AG08396 (cell line): Measurements from ENCODE around the gene HARS2.
"Not testable (repeated sequence)": the region's sequence is repeated elsewhere in the genome, so short reads cannot be mapped to it uniquely, and the experiment has no call there.

ENCODE experiments used
- DNase-seq: peaks from one replicate; pipeline ENCODE4 v3.0.0; 2012; ENCODE audit warnings: low spot score, mixed read lengths

The HARS2 gene

GRCh38 chr5:140700177-140701144 is 9.2 kb downstream of the HARS2 start, which contains the start of gene ZMAT2:
Gene ZMAT2, plus strand, starts transcription at chr5:140700447. Its CDS starts 14 bp downstream, at chr5:140700461.
- peak; percentile 94 for DNase-seq

- no peak for DNase-seq
Measured at GRCh38 chr5:140707812-140708211, 16.6 kb downstream of the HARS2 start.

GRCh38 chr5:140708787-140709186 is 17.5 kb downstream of the HARS2 start:
- DNase-seq = not testable (repeated sequence)

GRCh38 chr5:140710899-140711552 is 19.8 kb downstream of the HARS2 start:
- peak; percentile 85 for DNase-seq

GRCh38 chr5:140711794-140712193 is 20.5 kb downstream of the HARS2 start:
- DNase-seq = no peak

- no peak for DNase-seq
Measured at GRCh38 chr5:140713562-140714094, 22.4 kb downstream of the HARS2 start.

- not testable (repeated sequence) for DNase-seq
Measured at GRCh38 chr5:140716238-140716637, 25.0 kb downstream of the HARS2 start.

GRCh38 chr5:140718266-140718592 is 27.0 kb downstream of the HARS2 start:
- no peak for DNase-seq

GRCh38 chr5:140720738-140721137 is 29.5 kb downstream of the HARS2 start:
- DNase-seq = not testable (repeated sequence)

- not testable (repeated sequence) for DNase-seq
Measured at GRCh38 chr5:140721395-140721794, 30.1 kb downstream of the HARS2 start.

- DNase-seq = peak; percentile 78
Measured at GRCh38 chr5:140725799-140726471, 34.7 kb downstream of the HARS2 start.

- DNase-seq = no peak
Measured at GRCh38 chr5:140733098-140733497, 41.8 kb downstream of the HARS2 start.

GRCh38 chr5:140734354-140734753 is 43.1 kb downstream of the HARS2 start:
- no peak for DNase-seq

GRCh38 chr5:140737486-140737885 is 46.2 kb downstream of the HARS2 start:
- no peak for DNase-seq

GRCh38 chr5:140741967-140742366 is 50.7 kb downstream of the HARS2 start:
- DNase-seq = no peak
